ENCODE measurements around the gene ATP6V1E1.

Gene ATP6V1E1

DNA sequence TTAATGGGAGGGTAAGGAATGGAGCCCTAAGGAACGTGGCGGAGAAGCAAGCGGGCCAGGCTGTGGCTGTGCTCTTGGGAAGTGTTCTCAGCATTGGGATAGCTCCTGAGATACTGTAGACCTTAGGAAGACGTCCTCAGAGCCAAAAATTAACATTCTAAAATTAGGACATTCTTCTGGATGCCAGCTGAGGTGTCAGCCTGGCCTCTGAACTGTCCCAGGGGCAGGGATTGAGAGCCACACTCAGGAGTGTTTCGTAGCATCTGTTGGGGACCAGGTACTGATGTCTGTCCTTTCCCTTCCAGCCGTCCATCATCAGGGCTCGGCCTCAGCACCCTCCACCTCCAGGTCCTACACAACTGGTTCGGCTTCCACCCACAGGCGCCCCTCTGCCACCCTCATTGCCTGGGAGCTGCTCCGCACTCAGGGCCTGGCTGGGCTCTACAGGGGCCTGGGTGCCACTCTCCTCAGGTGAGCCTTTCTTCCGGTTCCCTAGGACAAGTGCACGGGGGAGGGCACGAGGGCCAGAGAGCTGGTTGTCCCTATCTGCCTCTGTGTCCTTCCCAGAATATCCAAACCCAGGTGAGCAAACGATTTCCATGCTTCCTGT lies 41.6 kb downstream of the ATP6V1E1 start:
- no peaks in the 10 kb centered on the region for H3K36me3 ChIP-seq (replicated peaks; ENCODE audit: insufficient read depth, low read length)

GRCh38 chr22:17583151-17583550 lies 45.4 kb downstream of the ATP6V1E1 start:
- Histone ChIP-seq H3K27me3 (replicated peaks; ENCODE audit: insufficient read depth, low read length) (no peaks in the 10 kb centered on the region), H3K79me2 (ENCODE audit: low read length) (no peaks in the 10 kb centered on the region), H3K9me2 (replicated peaks; ENCODE audit: insufficient read depth, low read length) (no peaks in the 10 kb centered on the region), H3F3A (ENCODE audit: insufficient read depth, low read length) (no peaks in the 10 kb centered on the region), H2AFZ (ENCODE audit: low read length) (no peak overlapping the region), H3K4me1 (ENCODE audit: low read length) (no peaks in the 10 kb centered on the region), H3K9me3 (replicated peaks; ENCODE audit: insufficient read depth, low read length) (no peaks in the 10 kb centered on the region), H3K4me3 (ENCODE audit: low read length) (no peak overlapping the region), H3K36me3 (replicated peaks; ENCODE audit: insufficient read depth, low read length) (no peaks in the 10 kb centered on the region), H3K27ac (ENCODE audit: low read length) (no peak overlapping the region), H3K4me2 (ENCODE audit: low read depth, low read length) (no peak overlapping the region), H3K9ac (ENCODE audit: low read length) (no peak overlapping the region), H4K20me1 (ENCODE audit: insufficient read depth, low read length) (no peaks in the 10 kb centered on the region)
- no peak for DNase-seq
- TF ChIP-seq EZH2 (optimal IDR thresholded peaks at IDR 0.05; ENCODE audit: low read depth, low read length) (no peak), EZH2phosphoT487 (IDR thresholded peaks at IDR 0.05; ENCODE audit: low read length) (no peak), CTCF (IDR thresholded peaks at IDR 0.05; ENCODE audit: low read length) (no peak)

More for the DNA sequence above, 41.6 kb downstream of the ATP6V1E1 start:
- no peak for TF ChIP-seq EZH2 (optimal IDR thresholded peaks at IDR 0.05; ENCODE audit: low read depth, low read length)
- no peak for TF ChIP-seq CTCF (IDR thresholded peaks at IDR 0.05; ENCODE audit: low read length)
- no peak for TF ChIP-seq EZH2phosphoT487 (IDR thresholded peaks at IDR 0.05; ENCODE audit: low read length)
- Histone ChIP-seq H3K79me2 (ENCODE audit: low read length) (no peaks in the 10 kb centered on the region), H3K4me2 (ENCODE audit: low read depth, low read length) (no peak overlapping the region), H3K9me2 (replicated peaks; ENCODE audit: insufficient read depth, low read length) (no peaks in the 10 kb centered on the region), H4K20me1 (ENCODE audit: insufficient read depth, low read length) (no peaks in the 10 kb centered on the region), H3F3A (ENCODE audit: insufficient read depth, low read length) (no peaks in the 10 kb centered on the region), H3K27me3 (replicated peaks; ENCODE audit: insufficient read depth, low read length) (no peaks in the 10 kb centered on the region), H3K9ac (ENCODE audit: low read length) (no peak overlapping the region), H3K4me3 (ENCODE audit: low read length) (no peak overlapping the region), H3K4me1 (ENCODE audit: low read length) (no peaks in the 10 kb centered on the region), H3K27ac (ENCODE audit: low read length) (no peak overlapping the region), H2AFZ (ENCODE audit: low read length) (no peak overlapping the region), H3K9me3 (replicated peaks; ENCODE audit: insufficient read depth, low read length) (no peaks in the 10 kb centered on the region)
- no peak for DNase-seq

DNA sequence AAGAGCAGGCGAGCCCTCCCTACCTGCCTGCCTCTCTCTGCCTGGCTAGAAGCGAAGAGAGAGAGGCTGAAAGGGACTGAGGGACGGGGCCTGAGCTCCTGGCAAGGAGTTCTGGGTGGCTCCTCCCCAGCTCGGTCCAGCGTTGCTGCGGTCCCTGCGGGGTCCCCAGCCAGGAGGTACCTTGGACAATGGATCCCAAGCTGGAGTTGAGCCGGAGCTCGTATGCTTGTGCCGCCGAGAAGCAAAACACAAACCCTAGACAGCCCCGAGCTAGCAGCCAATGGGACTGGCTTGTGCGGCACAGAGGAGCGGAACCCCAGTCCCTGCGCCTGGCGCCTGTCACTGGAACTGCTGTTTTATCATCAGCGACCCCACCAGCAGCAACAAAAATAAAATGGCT lies 46.9 kb downstream of the ATP6V1E1 start:
- Histone ChIP-seq H3K4me2 (ENCODE audit: low read depth, low read length) (no peak overlapping the region), H3K36me3 (replicated peaks; ENCODE audit: insufficient read depth, low read length) (no peaks in the 10 kb centered on the region), H3K9ac (ENCODE audit: low read length) (no peak overlapping the region), H3K4me1 (ENCODE audit: low read length) (no peaks in the 10 kb centered on the region), H3K9me2 (replicated peaks; ENCODE audit: insufficient read depth, low read length) (no peaks in the 10 kb centered on the region), H3K4me3 (ENCODE audit: low read length) (no peak overlapping the region), H3F3A (ENCODE audit: insufficient read depth, low read length) (no peaks in the 10 kb centered on the region), H2AFZ (ENCODE audit: low read length) (no peak overlapping the region), H3K9me3 (replicated peaks; ENCODE audit: insufficient read depth, low read length) (no peaks in the 10 kb centered on the region), H3K79me2 (ENCODE audit: low read length) (no peaks in the 10 kb centered on the region), H3K27ac (ENCODE audit: low read length) (no peak overlapping the region), H3K27me3 (replicated peaks; ENCODE audit: insufficient read depth, low read length) (no peaks in the 10 kb centered on the region), H4K20me1 (ENCODE audit: insufficient read depth, low read length) (no peaks in the 10 kb centered on the region)
- DNase-seq = no peak
- no peak for TF ChIP-seq EZH2phosphoT487 (IDR thresholded peaks at IDR 0.05; ENCODE audit: low read length)
- no peak for TF ChIP-seq EZH2 (optimal IDR thresholded peaks at IDR 0.05; ENCODE audit: low read depth, low read length)
- no peak for TF ChIP-seq CTCF (IDR thresholded peaks at IDR 0.05; ENCODE audit: low read length)

All from MM.1S (cell line).